HepG2 (cell line): Measurements from ENCODE around the gene SPCS1.

Experiments
- CTCF ChIP-seq: sonication (generic); formaldehyde crosslinking; IDR thresholded peaks from 2 replicates; pipeline ENCODE4 v1.5.0; 2020; ENCODE audit warnings: mild to moderate bottlenecking, missing genetic modification reagents, moderate library complexity
- SIN3B ChIP-seq: fragments of 150-350 bp; IDR thresholded peaks from 2 replicates; pipeline ENCODE4 v1.6.1; 2014; ENCODE audit warnings: low read length
- STAG1 ChIP-seq: sonication (generic); formaldehyde crosslinking; IDR thresholded peaks from 2 replicates; pipeline ENCODE4 v1.4.0; 2020; ENCODE audit warnings: missing genetic modification reagents

DNA sequence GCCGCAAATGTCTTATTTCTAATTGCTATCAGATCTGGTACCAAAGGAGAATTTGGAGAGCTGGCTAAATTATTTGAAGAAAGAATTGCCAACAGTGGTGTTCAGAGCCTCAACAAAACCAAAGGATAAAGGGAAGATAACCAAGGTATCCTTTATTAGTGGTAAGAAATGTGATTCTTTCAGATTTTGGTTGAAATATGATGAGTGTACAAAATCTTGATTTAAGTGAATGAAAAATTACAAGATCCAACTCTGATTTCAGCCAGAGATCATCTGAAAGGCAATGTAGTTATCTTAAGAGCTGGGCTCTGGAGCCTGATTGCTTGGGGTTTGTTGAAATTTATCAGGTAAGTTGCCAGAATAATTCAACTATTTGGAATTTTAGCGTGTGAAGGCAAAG lies 15.3 kb upstream of the SPCS1 start:
- no peak for TF ChIP-seq SIN3B
- no peak for TF ChIP-seq CTCF
- no peak for TF ChIP-seq STAG1 (CRISPR knock-in tag)
